ENCODE results near the gene TMPRSS11B.

Gene TMPRSS11B

DNA sequence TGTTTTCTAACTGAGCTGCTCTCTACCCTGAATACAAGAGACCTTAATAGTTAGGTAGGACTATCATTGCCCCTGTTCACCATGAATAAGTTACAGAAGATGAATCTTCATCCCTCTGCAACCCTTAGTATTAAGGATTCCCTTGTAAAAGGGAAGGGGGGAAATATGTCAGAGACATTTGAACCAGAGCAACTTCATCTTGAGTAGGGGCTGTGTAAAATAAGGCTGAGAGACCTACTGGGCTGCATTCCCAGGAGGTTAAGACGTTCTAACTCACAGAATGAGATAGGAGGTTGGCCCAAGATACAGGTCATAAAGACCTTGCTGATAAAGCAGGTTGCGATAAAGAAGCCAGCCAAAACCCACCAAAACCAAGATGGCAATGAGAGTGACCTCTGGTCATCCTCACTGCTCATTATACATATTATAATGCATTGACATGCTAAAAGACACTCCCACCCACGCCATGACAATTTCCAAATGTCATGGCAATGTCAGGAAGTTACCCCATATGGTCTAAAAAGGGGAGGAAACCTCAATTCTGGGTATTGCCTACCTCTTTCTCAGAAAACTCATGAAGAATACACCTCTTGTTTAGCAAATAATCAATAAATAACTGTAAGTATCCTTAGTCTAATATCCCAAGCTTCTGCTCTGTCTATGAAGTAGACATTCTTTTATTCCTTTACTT lies 19.5 kb upstream of the TMPRSS11B start:
- no peaks in the 10 kb centered on the region for H3K9me2 ChIP-seq (replicated peaks; ENCODE audit: insufficient read depth, low read length)
- no peaks in the 10 kb centered on the region for H3K9me3 ChIP-seq (replicated peaks; ENCODE audit: insufficient read depth, low read length)
- no peaks in the 10 kb centered on the region for H3K36me3 ChIP-seq (replicated peaks; ENCODE audit: insufficient read depth, low read length)
- H3K4me1 ChIP-seq (ENCODE audit: low read length), result no peaks in the 10 kb centered on the region
- H3K4me3 ChIP-seq (ENCODE audit: low read length), result no peak overlapping the region
- no peak overlapping the region for H3K9ac ChIP-seq (ENCODE audit: low read length)
- H4K20me1 ChIP-seq (ENCODE audit: insufficient read depth, low read length), result no peaks in the 10 kb centered on the region
- no peak for TF ChIP-seq EZH2 (optimal IDR thresholded peaks at IDR 0.05; ENCODE audit: low read depth, low read length)
- no peak for TF ChIP-seq EZH2phosphoT487 (IDR thresholded peaks at IDR 0.05; ENCODE audit: low read length)
- TF ChIP-seq, protein P1, sequence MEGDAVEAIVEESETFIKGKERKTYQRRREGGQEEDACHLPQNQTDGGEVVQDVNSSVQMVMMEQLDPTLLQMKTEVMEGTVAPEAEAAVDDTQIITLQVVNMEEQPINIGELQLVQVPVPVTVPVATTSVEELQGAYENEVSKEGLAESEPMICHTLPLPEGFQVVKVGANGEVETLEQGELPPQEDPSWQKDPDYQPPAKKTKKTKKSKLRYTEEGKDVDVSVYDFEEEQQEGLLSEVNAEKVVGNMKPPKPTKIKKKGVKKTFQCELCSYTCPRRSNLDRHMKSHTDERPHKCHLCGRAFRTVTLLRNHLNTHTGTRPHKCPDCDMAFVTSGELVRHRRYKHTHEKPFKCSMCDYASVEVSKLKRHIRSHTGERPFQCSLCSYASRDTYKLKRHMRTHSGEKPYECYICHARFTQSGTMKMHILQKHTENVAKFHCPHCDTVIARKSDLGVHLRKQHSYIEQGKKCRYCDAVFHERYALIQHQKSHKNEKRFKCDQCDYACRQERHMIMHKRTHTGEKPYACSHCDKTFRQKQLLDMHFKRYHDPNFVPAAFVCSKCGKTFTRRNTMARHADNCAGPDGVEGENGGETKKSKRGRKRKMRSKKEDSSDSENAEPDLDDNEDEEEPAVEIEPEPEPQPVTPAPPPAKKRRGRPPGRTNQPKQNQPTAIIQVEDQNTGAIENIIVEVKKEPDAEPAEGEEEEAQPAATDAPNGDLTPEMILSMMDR (IDR thresholded peaks at IDR 0.05; ENCODE audit: low read length), result no peak
- no peak for DNase-seq
- H3K4me2 ChIP-seq (ENCODE audit: low read depth, low read length), result no peak overlapping the region
- no peak overlapping the region for H3K27ac ChIP-seq (ENCODE audit: low read length)
- H3F3A ChIP-seq (ENCODE audit: insufficient read depth, low read length), result no peaks in the 10 kb centered on the region
- H3K79me2 ChIP-seq (ENCODE audit: low read length), result no peaks in the 10 kb centered on the region
- no peaks in the 10 kb centered on the region for H3K27me3 ChIP-seq (replicated peaks; ENCODE audit: insufficient read depth, low read length)
- H2AFZ ChIP-seq (ENCODE audit: low read length), result no peak overlapping the region

- Histone ChIP-seq H3K4me3 (ENCODE audit: low read length) (no peak overlapping the region), H3K4me2 (ENCODE audit: low read depth, low read length) (no peak overlapping the region), H3K9ac (ENCODE audit: low read length) (no peak overlapping the region), H2AFZ (ENCODE audit: low read length) (no peak overlapping the region), H3K9me2 (replicated peaks; ENCODE audit: insufficient read depth, low read length) (no peaks in the 10 kb centered on the region; the same call in 1 of the 2 replicates), H3K79me2 (ENCODE audit: low read length) (no peaks in the 10 kb centered on the region), H3K27me3 (replicated peaks; ENCODE audit: insufficient read depth, low read length) (no peaks in the 10 kb centered on the region), H3K36me3 (replicated peaks; ENCODE audit: insufficient read depth, low read length) (no peaks in the 10 kb centered on the region), H3K4me1 (ENCODE audit: low read length) (no peaks in the 10 kb centered on the region), H4K20me1 (ENCODE audit: insufficient read depth, low read length) (no peaks in the 10 kb centered on the region), H3K27ac (ENCODE audit: low read length) (no peak overlapping the region), H3K9me3 (replicated peaks; ENCODE audit: insufficient read depth, low read length) (no peaks in the 10 kb centered on the region), H3F3A (ENCODE audit: insufficient read depth, low read length) (no peaks in the 10 kb centered on the region)
- DNase-seq, result no peak
- TF ChIP-seq, protein P1 (IDR thresholded peaks at IDR 0.05; ENCODE audit: low read length), result no peak
- no peak for TF ChIP-seq EZH2phosphoT487 (IDR thresholded peaks at IDR 0.05; ENCODE audit: low read length)
- TF ChIP-seq EZH2 (optimal IDR thresholded peaks at IDR 0.05; ENCODE audit: low read depth, low read length), result no peak
These were observed 13.7 kb upstream of the TMPRSS11B start for GRCh38 chr4:68259191-68259590.

GRCh38 chr4:68257719-68258118 lies 12.2 kb upstream of the TMPRSS11B start:
- Histone ChIP-seq H3K9me2 (replicated peaks; ENCODE audit: insufficient read depth, low read length) (no peaks in the 10 kb centered on the region; the same call in 1 of the 2 replicates), H3K4me3 (ENCODE audit: low read length) (no peak overlapping the region), H3K9me3 (replicated peaks; ENCODE audit: insufficient read depth, low read length) (no peaks in the 10 kb centered on the region), H3F3A (ENCODE audit: insufficient read depth, low read length) (no peaks in the 10 kb centered on the region), H4K20me1 (ENCODE audit: insufficient read depth, low read length) (no peaks in the 10 kb centered on the region), H3K4me1 (ENCODE audit: low read length) (no peaks in the 10 kb centered on the region), H3K4me2 (ENCODE audit: low read depth, low read length) (no peak overlapping the region), H3K79me2 (ENCODE audit: low read length) (no peaks in the 10 kb centered on the region), H3K27me3 (replicated peaks; ENCODE audit: insufficient read depth, low read length) (no peaks in the 10 kb centered on the region), H3K9ac (ENCODE audit: low read length) (no peak overlapping the region), H2AFZ (ENCODE audit: low read length) (no peak overlapping the region), H3K36me3 (replicated peaks; ENCODE audit: insufficient read depth, low read length) (no peaks in the 10 kb centered on the region), H3K27ac (ENCODE audit: low read length) (no peak overlapping the region)
- no peak for DNase-seq
- TF ChIP-seq EZH2 (optimal IDR thresholded peaks at IDR 0.05; ENCODE audit: low read depth, low read length), result no peak
- TF ChIP-seq EZH2phosphoT487 (IDR thresholded peaks at IDR 0.05; ENCODE audit: low read length), result no peak
- TF ChIP-seq, protein P1 (IDR thresholded peaks at IDR 0.05; ENCODE audit: low read length), result no peak

Measured in MM.1S (cell line).